PC-9 (cell line): ENCODE results near the gene CREB3L1.
"Not testable (repeated sequence)": the region's sequence is repeated elsewhere in the genome, so short reads cannot be mapped to it uniquely, and the experiment has no call there.

Experiments
- CTCF ChIP-seq: fragments of 200-600 bp; sonication (generic); conservative IDR thresholded peaks from 2 replicates; pipeline ENCODE4 v1.6.1; 2017; ENCODE audit warnings: mixed run types, antibody characterized with exemption, mild to moderate bottlenecking, moderate library complexity
- EZH2 ChIP-seq: fragments of 200-600 bp; sonication (generic); IDR thresholded peaks from 2 replicates; pipeline ENCODE4 v1.8.0; 2017; ENCODE audit warnings: antibody characterized with exemption, low read depth

GRCh38 chr11:46304036-46304435, 26.6 kb downstream of the CREB3L1 start:
- TF ChIP-seq CTCF, EZH2: not testable (repeated sequence)
